H1 (cell line): Measurements from ENCODE around the gene ARSI. TPM values are rescaled to one million over a fixed set of nuclear protein-coding genes. Genes with fewer than 3 reads are reported as not detected.

Experiments
- CTCF ChIA-PET: fragments of 300-600 bp; sonication (Branson Sonifier 250); formaldehyde crosslinking; loops from one replicate; lab custom pipeline; 2021; ENCODE audit not compliant: partially characterized antibody; lab: Charles Lee
- POLR2A ChIA-PET: fragments of 300-600 bp; sonication (Branson Sonifier 250); formaldehyde crosslinking; loops from one replicate; lab custom pipeline; 2021; ENCODE audit warnings: inconsistent platforms; ENCODE audit not compliant: partially characterized antibody; lab: Charles Lee
- DNase-seq, 2 experiments: peaks; one replicate each; pipeline versions ENCODE4 v3.0.0 to v3.0.0-alpha.2; 2010 to 2022; ENCODE audit warnings: low spot score in 2 of 2, low read depth in 1 of 2, mixed read lengths in 1 of 2
- FAIRE-seq: peaks from 2 replicates; lab custom pipeline; 2011; peaks lifted over from hg19 to GRCh38; lab: Jason Lieb, UNC
- H2AFZ ChIP-seq: 2 replicates; pipeline ENCODE4 v1.8.1; 2012; ENCODE audit warnings: low read length, inconsistent platforms
- H2AK5ac ChIP-seq: 2 replicates; pipeline ENCODE4 v1.6.1; 2013; ENCODE audit warnings: low read depth, low read length
- H2BK120ac ChIP-seq: replicated peaks from 2 replicates; pipeline ENCODE3; 2013; ENCODE audit warnings: low read depth, low read length, inconsistent platforms
- H2BK12ac ChIP-seq: 2 replicates; pipeline ENCODE4 v1.6.1; 2013; ENCODE audit warnings: low read depth, low read length
- H2BK15ac ChIP-seq: 2 replicates; pipeline ENCODE4 v1.6.1; 2013; ENCODE audit warnings: low read length
- H2BK20ac ChIP-seq: 2 replicates; pipeline ENCODE4 v1.6.1; 2013; ENCODE audit warnings: low read length
- H2BK5ac ChIP-seq: 2 replicates; pipeline ENCODE4 v1.6.1; 2013; ENCODE audit warnings: low read depth, low read length
- H3K14ac ChIP-seq: 2 replicates; pipeline ENCODE4 v1.6.1; 2013; ENCODE audit warnings: inconsistent platforms; ENCODE audit not compliant: insufficient read length
- H3K18ac ChIP-seq: 2 replicates; pipeline ENCODE4 v1.6.1; 2013; ENCODE audit warnings: low read length; ENCODE audit errors: extremely low read depth
- H3K23ac ChIP-seq: 2 replicates; pipeline ENCODE4 v1.6.1; 2013; ENCODE audit warnings: inconsistent platforms; ENCODE audit not compliant: insufficient read length
- H3K23me2 ChIP-seq: 2 replicates; pipeline ENCODE4 v1.6.1; 2013; ENCODE audit warnings: low read depth, low read length
- H3K27ac ChIP-seq: 2 replicates; pipeline ENCODE4 v1.6.1; 2011; ENCODE audit warnings: low read depth, low read length, inconsistent platforms
- H3K27me3 ChIP-seq, 4 experiments: replicated peaks in 1 of 4; 1 replicate in 1 of 4; 2 replicates in 3 of 4; pipeline versions ENCODE4 v1.6.1 to v1.8.1; 2011 to 2013; ENCODE audit warnings: low read length in 3 of 4, mild to moderate bottlenecking in 3 of 4, inconsistent platforms in 2 of 4, mixed read lengths in 2 of 4, moderate library complexity in 1 of 4; ENCODE audit not compliant: control insufficient read depth in 3 of 4, insufficient read depth in 3 of 4; ENCODE audit errors: extremely low read depth in 1 of 4
- H3K36me3 ChIP-seq, 4 experiments: 2 replicates each; pipeline versions ENCODE4 v1.6.1 to v1.8.1; 2011 to 2013; ENCODE audit warnings: mild to moderate bottlenecking in 4 of 4, low read length in 3 of 4, moderate library complexity in 2 of 4, control low read depth in 1 of 4, inconsistent platforms in 1 of 4; ENCODE audit not compliant: insufficient read depth in 4 of 4, control insufficient read depth in 2 of 4
- H3K4ac ChIP-seq: replicated peaks from 2 replicates; pipeline ENCODE3; 2013; ENCODE audit warnings: low read length, low read depth, mixed read lengths, inconsistent platforms; ENCODE audit not compliant: insufficient read length
- H3K4me1 ChIP-seq, 4 experiments: replicated peaks in 1 of 4; 1 replicate in 1 of 4; 2 replicates in 3 of 4; pipeline versions ENCODE4 v1.6.1 to v1.8.1; 2011 to 2013; ENCODE audit warnings: low read length in 3 of 4, inconsistent platforms in 2 of 4, mixed read lengths in 1 of 4; ENCODE audit not compliant: insufficient read depth in 4 of 4, control insufficient read depth in 3 of 4
- H3K4me2 ChIP-seq, 2 experiments: 2 replicates each; pipeline versions ENCODE4 v1.6.1 to v1.8.1; 2011 to 2013; ENCODE audit warnings: low read depth in 2 of 2, low read length in 2 of 2, control low read depth in 1 of 2, inconsistent platforms in 1 of 2, mild to moderate bottlenecking in 1 of 2; ENCODE audit not compliant: insufficient read depth in 1 of 2
- H3K4me3 ChIP-seq, 4 experiments: fragments of 200-600, 300-600 bp in 1 of 4; sonication (generic), shearing (Covaris generic), sonication (Bioruptor Twin) in 1 of 4; 2 replicates each; pipeline versions ENCODE4 v1.5.1 to v1.8.1; 2011 to 2016; ENCODE audit warnings: low read length in 4 of 4, low read depth in 3 of 4, control low read depth in 2 of 4, inconsistent platforms in 2 of 4, mild to moderate bottlenecking in 2 of 4, mixed read lengths in 1 of 4, moderate library complexity in 1 of 4; ENCODE audit not compliant: insufficient read depth in 2 of 4; ENCODE audit errors: extremely low read depth in 1 of 4
- H3K56ac ChIP-seq: replicated peaks from 2 replicates; pipeline ENCODE3; 2013; ENCODE audit warnings: low read depth, mild to moderate bottlenecking, mixed read lengths, low read length, inconsistent platforms; ENCODE audit not compliant: insufficient read length
- H3K79me1 ChIP-seq: 2 replicates; pipeline ENCODE4 v1.6.1; 2013; ENCODE audit warnings: low read depth, low read length, control low read depth
- H3K79me2 ChIP-seq, 2 experiments: 2 replicates each; pipeline versions ENCODE4 v1.6.1 to v1.8.1; 2012 to 2013; ENCODE audit warnings: low read length in 2 of 2, mild to moderate bottlenecking in 2 of 2, inconsistent platforms in 1 of 2; ENCODE audit not compliant: insufficient read depth in 2 of 2, control insufficient read depth in 1 of 2
- H3K9ac ChIP-seq, 4 experiments: replicated peaks in 1 of 4; 1 replicate in 1 of 4; 2 replicates in 3 of 4; pipeline versions ENCODE4 v1.6.1 to v1.8.1; 2011 to 2013; ENCODE audit warnings: low read depth in 3 of 4, low read length in 3 of 4, control low read depth in 2 of 4, mild to moderate bottlenecking in 2 of 4, moderate library complexity in 2 of 4, inconsistent platforms in 1 of 4; ENCODE audit errors: extremely low read depth in 1 of 4
- H3K9me3 ChIP-seq, 2 experiments: 2 replicates each; pipeline versions ENCODE4 v1.6.1 to v1.8.1; 2012 to 2013; ENCODE audit warnings: mild to moderate bottlenecking in 2 of 2, moderate library complexity in 2 of 2, control low read depth in 1 of 2, inconsistent platforms in 1 of 2, low read depth in 1 of 2, low read length in 1 of 2, mixed read lengths in 1 of 2; ENCODE audit not compliant: insufficient read depth in 2 of 2
- H4K20me1 ChIP-seq, 2 experiments: replicated peaks in 1 of 2; 2 replicates each; pipeline versions ENCODE3 to v1.8.1; 2011 to 2013; ENCODE audit warnings: inconsistent platforms in 2 of 2, low read length in 2 of 2, mild to moderate bottlenecking in 1 of 2; ENCODE audit not compliant: insufficient read depth in 2 of 2, control insufficient read depth in 1 of 2
- H4K5ac ChIP-seq: 2 replicates; pipeline ENCODE4 v1.6.1; 2013; ENCODE audit warnings: low read length, low read depth, mixed read lengths, inconsistent platforms; ENCODE audit not compliant: insufficient read length
- H4K8ac ChIP-seq: 2 replicates; pipeline ENCODE4 v1.8.0; 2013; ENCODE audit warnings: mild to moderate bottlenecking, moderate library complexity, low read length, inconsistent platforms; ENCODE audit not compliant: insufficient read depth; ENCODE audit errors: extremely low read depth
- H4K91ac ChIP-seq: replicated peaks from 2 replicates; pipeline ENCODE3; 2013; ENCODE audit warnings: low read length, mixed read lengths, inconsistent platforms; ENCODE audit not compliant: insufficient read length
- BCL11A ChIP-seq, 2 experiments: IDR thresholded peaks; one replicate each; pipeline ENCODE4 v1.6.1; 2011; ENCODE audit warnings: low read depth in 2 of 2, low read length in 2 of 2, mild to moderate bottlenecking in 2 of 2
- CTCF ChIP-seq, 3 experiments: IDR thresholded peaks; 1 replicate in 2 of 3; 2 replicates in 1 of 3; pipeline versions ENCODE4 v1.5.1 to v1.6.1; 2011; ENCODE audit warnings: low read length in 3 of 3, mild to moderate bottlenecking in 3 of 3, inconsistent platforms in 2 of 3, low read depth in 1 of 3, moderate library complexity in 1 of 3; ENCODE audit not compliant: insufficient read depth in 1 of 3; ENCODE audit errors: control extremely low read depth in 1 of 3
- EGR1 ChIP-seq: IDR thresholded peaks from 2 replicates; pipeline ENCODE4 v1.6.1; 2011; ENCODE audit warnings: low read depth, low read length, borderline replicate concordance
- GTF2F1 ChIP-seq: IDR thresholded peaks from 2 replicates; pipeline ENCODE4 v1.6.1; 2012; ENCODE audit warnings: low read depth, low read length, improper control_type of control experiment, borderline replicate concordance
- RAD21 ChIP-seq, 2 experiments: IDR thresholded peaks in 1 of 2; conservative IDR thresholded peaks in 1 of 2; 2 replicates each; pipeline ENCODE4 v1.6.1; 2011; ENCODE audit warnings: low read depth in 2 of 2, low read length in 2 of 2, improper control_type of control experiment in 1 of 2, inconsistent platforms in 1 of 2, mild to moderate bottlenecking in 1 of 2, moderate library complexity in 1 of 2
- SP1 ChIP-seq: IDR thresholded peaks from 2 replicates; pipeline ENCODE4 v1.6.1; 2011; ENCODE audit warnings: low read depth, low read length
- SP2 ChIP-seq: IDR thresholded peaks from 2 replicates; pipeline ENCODE4 v1.6.1; 2012; ENCODE audit warnings: mild to moderate bottlenecking, low read length, inconsistent platforms
- TAF1 ChIP-seq: IDR thresholded peaks from 2 replicates; pipeline ENCODE4 v1.6.1; 2011; ENCODE audit warnings: mild to moderate bottlenecking, low read depth, low read length
- WGBS, 2 experiments: shearing (Covaris generic) in 1 of 2; methylation state at CpG; one replicate each; pipeline versions ENCODE4 v1.1.6 to v1.1.7; 2013 to 2015; ENCODE audit warnings: low lambda C conversion rate in 2 of 2, mixed read lengths in 2 of 2, inconsistent platforms in 1 of 2, low coverage in 1 of 2, missing lambda C conversion rate in 1 of 2; ENCODE audit not compliant: insufficient replicate concordance in 2 of 2, insufficient coverage in 1 of 2, insufficient read length in 1 of 2; ENCODE audit errors: extremely low coverage in 1 of 2, missing lambda C conversion rate in 1 of 2; 5-methylcytosine and 5-hydroxymethylcytosine counted together
- polyA plus RNA-seq, 7 experiments: library from polyadenylated mRNA; depleted of rRNA in 3 of 7; stranded (reverse) in 5 of 7; unstranded in 2 of 7; fragments of >200 nt in 5 of 7; fragments of 200-250 nt in 2 of 7; gene quantifications; 1 replicate in 5 of 7; 2 replicates in 1 of 7; 4 replicates in 1 of 7; pipeline versions ENCODE4 v1.2.1 to v1.2.3, GENCODE V29; 2011 to 2013; ENCODE audit warnings: missing spikeins in 2 of 7, mixed read lengths in 2 of 7
- total RNA-seq: library from RNA; stranded (reverse); fragmentation: NEBNext Ultra II Directional; extraction: Animal tissue kit (Norgen Biotek cat#: 25700); gene quantifications from 2 replicates; pipeline ENCODE4 v1.2.1, GENCODE V29; 2021

Gene ARSI
- total and polyA plus RNA-seq, 2 of the 8 experiments (the other 6 are each of a cell fraction or from before 2014, with no cell fraction given) = 4.5 to 6.7 TPM

DNA sequence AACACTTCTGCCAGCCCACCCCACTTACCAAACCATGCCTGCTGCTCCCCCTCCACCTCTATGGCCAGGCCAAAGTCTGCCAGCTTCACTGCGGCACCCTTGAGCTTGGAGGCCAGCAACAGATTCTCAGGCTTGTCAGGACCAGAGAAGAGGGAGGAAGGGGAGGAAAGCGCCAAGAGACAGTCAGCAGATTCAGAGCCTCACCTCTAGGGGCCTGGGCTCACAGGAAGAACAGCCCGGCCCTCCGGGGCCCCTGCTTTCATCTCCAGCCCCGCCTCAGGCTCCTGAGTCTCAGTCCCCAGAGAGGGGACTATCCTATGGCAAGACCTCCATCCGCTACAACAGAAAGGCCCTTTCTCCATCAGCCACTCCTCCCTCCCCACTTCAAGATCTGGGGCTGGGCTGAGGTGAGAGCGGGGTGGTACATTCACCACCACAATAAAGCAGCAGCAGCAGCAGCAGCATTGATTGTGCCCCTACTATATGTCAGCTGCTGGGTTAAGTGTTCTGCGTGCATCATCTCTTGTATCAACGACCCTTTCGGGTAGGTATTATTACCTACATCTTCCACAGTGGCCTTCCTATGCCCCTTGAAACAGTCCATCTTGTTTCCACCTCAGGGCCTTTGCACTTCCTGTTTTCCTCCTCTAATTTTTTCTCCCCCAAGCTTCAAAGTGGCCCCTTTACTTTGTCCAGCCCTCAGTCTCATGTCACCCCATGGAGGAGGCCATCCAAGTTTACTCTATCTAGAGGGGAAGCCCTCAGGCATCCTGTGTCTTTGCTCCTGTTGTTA, 49.1 kb downstream of the ARSI start:
- Histone ChIP-seq H3K27me3 (no peaks in the 10 kb centered on the region; a peak in 2 of 7 replicates), H3K23me2 (no peaks in the 10 kb centered on the region), H2BK15ac (no peak overlapping the region), H3K18ac (no peak overlapping the region), H3K9ac (no peak overlapping the region), H3K36me3 (no peaks in the 10 kb centered on the region), H2AFZ (no peak overlapping the region), H3K79me2 (no peaks in the 10 kb centered on the region), H3K4me2 (no peak overlapping the region), H2BK20ac (no peak overlapping the region), H4K20me1 (no peaks in the 10 kb centered on the region), H3K23ac (no peak overlapping the region), H4K8ac (peak overlapping the region; percentile 20; the same call in 1 of the 2 replicates), H3K79me1 (no peaks in the 10 kb centered on the region), H3K27ac (no peak overlapping the region), H3K14ac (no peak overlapping the region), H4K5ac (no peak overlapping the region), H2AK5ac (no peak overlapping the region), H3K4ac (no peak overlapping the region), H3K4me3 (no peak overlapping the region), H2BK120ac (no peak overlapping the region), H2BK5ac (no peak overlapping the region), H3K56ac (no peak overlapping the region), H3K9me3 (no peaks in the 10 kb centered on the region), H4K91ac (no peak overlapping the region), H3K4me1 (peaks cover 0 to 3% (median 1%) of the 10 kb centered on the region in 4 experiments; a peak in 3 of 7 replicates), H2BK12ac (no peak overlapping the region)
- CTCF ChIA-PET = interaction anchor here (0.8 to 5.8 kb wide), 11 partner anchors 9 to 134 kb away, joined by 3 to 20 read pairs (median 5); partner anchors contain the start of gene SLC6A7
- DNase-seq (no peak), FAIRE-seq (no peak)
- TF ChIP-seq CTCF (IDR thresholded peaks at IDR 0.05; ENCODE audit: control extremely low read depth in 1 of 3, insufficient read depth in 1 of 3, low read depth in 1 of 3, low read length in 3 of 3) = peak; percentile 19 to 33 (median 29); a peak in 3 of 4 replicates
- no peak for TF ChIP-seq SP2
- TF ChIP-seq TAF1 = no peak
- TF ChIP-seq SP1 = no peak
- TF ChIP-seq GTF2F1 = no peak
- TF ChIP-seq EGR1 = no peak
- 0 out of 4 replicates have a peak, but pooled peaks of 1 of the 2 experiments have one; percentile 7 for TF ChIP-seq RAD21 (IDR thresholded peaks at IDR 0.05 in 1 of 2, conservative IDR thresholded peaks at IDR 0.05 in 1 of 2; ENCODE audit: low read depth in 2 of 2, low read length in 2 of 2)
- TF ChIP-seq BCL11A (IDR thresholded peaks at IDR 0.05; ENCODE audit: low read depth in 2 of 2, low read length in 2 of 2) = no peak
- WGBS, 2 experiments = 82% methylated on average over 9 of the region's 10 CpGs; no CpG with 5 or more reads in 1 of the 2 experiments
- POLR2A ChIA-PET = interaction anchor here (1.0 kb wide), 1 partner anchor 105 kb away, joined by 3 read pairs; no protein-coding TSS in a partner anchor
